ENCODE measurements around the gene EIF1. TPM values are rescaled to one million over a fixed set of nuclear protein-coding genes. Genes with fewer than 3 reads are reported as not detected.
A peak's percentile ranks its signal among the peaks of the same experiment; 100 is the strongest.

EIF1 gene
- total and polyA plus RNA-seq, 2 donors (not counting 3 experiments of a cell fraction or from before 2014, with no cell fraction given), result 168 to 814 TPM

- TF ChIP-seq JUN (IDR thresholded peaks at IDR 0.05; ENCODE audit: borderline replicate concordance, insufficient read depth, insufficient read length, low read depth) (no peak), GATA2 (IDR thresholded peaks at IDR 0.05; ENCODE audit: insufficient read depth, insufficient read length, low read depth, low read length) (no peak)
- H3K79me2 ChIP-seq (ENCODE audit: control insufficient read depth, insufficient read depth, low read length), result no peaks in the 10 kb centered on the region
- H3K9me1 ChIP-seq (replicated peaks; ENCODE audit: control insufficient read depth, extremely low read depth, insufficient read depth, low read length), result no peaks in the 10 kb centered on the region
- no peaks in the 10 kb centered on the region for H4K20me1 ChIP-seq (replicated peaks; ENCODE audit: control insufficient read depth, extremely low read depth, insufficient read depth, low read length)
- no peaks in the 10 kb centered on the region for H3K36me3 ChIP-seq (ENCODE audit: control insufficient read depth in 2 of 2, extremely low read depth in 1 of 2, insufficient read depth in 2 of 2, low read length in 2 of 2)
- H3K9ac ChIP-seq (replicated peaks; ENCODE audit: extremely low read depth, insufficient read depth, low read length), result peak overlapping the region; percentile 74
- H3K27ac ChIP-seq (ENCODE audit: insufficient read depth, low read depth, low read length), result peak overlapping the region; percentile 90
- peak overlapping the region in 2 of 3 experiments; percentile 43 to 64 for H3K4me3 ChIP-seq (replicated peaks in 1 of 3; ENCODE audit: insufficient read depth in 1 of 3, low read depth in 1 of 3, low read length in 3 of 3)
- ChIA-PET POLR2A (interaction anchor here (2.5 kb wide), 1 partner anchor 11 kb away, joined by 33 read pairs; the partner anchor contains the start of gene EIF1), CTCF (interaction anchor here (0.7 to 4.5 kb wide), 10 partner anchors 8 to 1059 kb away, joined by 3 to 28 read pairs (median 6); partner anchors contain the start of gene EIF1)
- H3K4me1 ChIP-seq (ENCODE audit: control insufficient read depth, extremely low read depth, insufficient read depth, low read length), result peaks cover 14% of the 10 kb centered on the region
- peak overlapping the region; percentile 87 for H2AFZ ChIP-seq (ENCODE audit: low read depth, low read length)
- DNase-seq (ENCODE audit: low read depth, low spot score), result peak; percentile 51
- TSS peak; percentile 99 for BruUV-seq (replicated peaks)
- peaks cover 0 to 5% of the 10 kb centered on the region in 2 experiments for H3K27me3 ChIP-seq (ENCODE audit: control insufficient read depth in 2 of 2, insufficient read depth in 2 of 2, low read length in 2 of 2)
- dilution Hi-C loops (cut with MboI; ENCODE audit: extremely low pct_ligation_motif_present, low sequenced_read_pairs) (no loop called here), intact Hi-C loops (cut with micrococcal nuclease) (no loop called here)
- H3K9me3 ChIP-seq (replicated peaks; ENCODE audit: control insufficient read depth, insufficient read depth, low read length), result no peaks in the 10 kb centered on the region
- no peak for FAIRE-seq
- peak overlapping the region; percentile 97 for H3K4me2 ChIP-seq (ENCODE audit: insufficient read depth, low read length)
These were observed 10.2 kb upstream of the EIF1 start for GRCh38 chr17:41678411-41678906.

- H3K36me3 ChIP-seq (ENCODE audit: control insufficient read depth in 2 of 2, extremely low read depth in 1 of 2, insufficient read depth in 2 of 2, low read length in 2 of 2), result no peaks in the 10 kb centered on the region
- peak overlapping the region; percentile 74 for H3K9ac ChIP-seq (replicated peaks; ENCODE audit: extremely low read depth, insufficient read depth, low read length)
- dilution Hi-C loops (cut with MboI; ENCODE audit: extremely low pct_ligation_motif_present, low sequenced_read_pairs) (no loop called here), intact Hi-C loops (cut with micrococcal nuclease) (loop anchor here (1.0 kb wide), 1 partner anchor 9 kb away; the partner anchor contains the start of gene EIF1)
- no peaks in the 10 kb centered on the region for H3K79me2 ChIP-seq (ENCODE audit: control insufficient read depth, insufficient read depth, low read length)
- no peaks in the 10 kb centered on the region for H3K9me1 ChIP-seq (replicated peaks; ENCODE audit: control insufficient read depth, extremely low read depth, insufficient read depth, low read length)
- peak overlapping the region; percentile 90 for H3K27ac ChIP-seq (ENCODE audit: insufficient read depth, low read depth, low read length)
- H3K4me1 ChIP-seq (ENCODE audit: control insufficient read depth, extremely low read depth, insufficient read depth, low read length), result peaks cover 14% of the 10 kb centered on the region
- H3K4me3 ChIP-seq (replicated peaks in 1 of 3; ENCODE audit: insufficient read depth in 1 of 3, low read depth in 1 of 3, low read length in 3 of 3), result peak overlapping the region in 2 of 3 experiments; percentile 43 to 64
- H2AFZ ChIP-seq (ENCODE audit: low read depth, low read length), result peak overlapping the region; percentile 87
- H3K4me2 ChIP-seq (ENCODE audit: insufficient read depth, low read length), result peak overlapping the region; percentile 97
- no peaks in the 10 kb centered on the region for H4K20me1 ChIP-seq (replicated peaks; ENCODE audit: control insufficient read depth, extremely low read depth, insufficient read depth, low read length)
- BruUV-seq (replicated peaks), result no TSS peak
- TF ChIP-seq GATA2 (IDR thresholded peaks at IDR 0.05; ENCODE audit: insufficient read depth, insufficient read length, low read depth, low read length) (peak; percentile 54), MAX (IDR thresholded peaks at IDR 0.05; ENCODE audit: insufficient read depth, insufficient read length) (no peak), FOS (IDR thresholded peaks at IDR 0.05; ENCODE audit: borderline replicate concordance, insufficient read depth, low read length) (peak; percentile 50), EZH2 (IDR thresholded peaks at IDR 0.05; ENCODE audit: borderline replicate concordance, low read depth, low read length, severe bottlenecking) (no peak), MYC (IDR thresholded peaks at IDR 0.05; ENCODE audit: low read depth, low read length) (no peak), JUN (IDR thresholded peaks at IDR 0.05; ENCODE audit: borderline replicate concordance, insufficient read depth, insufficient read length, low read depth) (peak; percentile 14), POLR2AphosphoS5 (IDR thresholded peaks at IDR 0.05; ENCODE audit: insufficient read depth, low read depth, low read length) (no peak)
- TF ChIP-seq, protein P1, sequence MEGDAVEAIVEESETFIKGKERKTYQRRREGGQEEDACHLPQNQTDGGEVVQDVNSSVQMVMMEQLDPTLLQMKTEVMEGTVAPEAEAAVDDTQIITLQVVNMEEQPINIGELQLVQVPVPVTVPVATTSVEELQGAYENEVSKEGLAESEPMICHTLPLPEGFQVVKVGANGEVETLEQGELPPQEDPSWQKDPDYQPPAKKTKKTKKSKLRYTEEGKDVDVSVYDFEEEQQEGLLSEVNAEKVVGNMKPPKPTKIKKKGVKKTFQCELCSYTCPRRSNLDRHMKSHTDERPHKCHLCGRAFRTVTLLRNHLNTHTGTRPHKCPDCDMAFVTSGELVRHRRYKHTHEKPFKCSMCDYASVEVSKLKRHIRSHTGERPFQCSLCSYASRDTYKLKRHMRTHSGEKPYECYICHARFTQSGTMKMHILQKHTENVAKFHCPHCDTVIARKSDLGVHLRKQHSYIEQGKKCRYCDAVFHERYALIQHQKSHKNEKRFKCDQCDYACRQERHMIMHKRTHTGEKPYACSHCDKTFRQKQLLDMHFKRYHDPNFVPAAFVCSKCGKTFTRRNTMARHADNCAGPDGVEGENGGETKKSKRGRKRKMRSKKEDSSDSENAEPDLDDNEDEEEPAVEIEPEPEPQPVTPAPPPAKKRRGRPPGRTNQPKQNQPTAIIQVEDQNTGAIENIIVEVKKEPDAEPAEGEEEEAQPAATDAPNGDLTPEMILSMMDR (IDR thresholded peaks at IDR 0.05; ENCODE audit: extremely low read depth in 1 of 2, insufficient read depth in 1 of 2, low read depth in 1 of 2, low read length in 2 of 2), result no peak
- H3K27me3 ChIP-seq (ENCODE audit: control insufficient read depth in 2 of 2, insufficient read depth in 2 of 2, low read length in 2 of 2), result peaks cover 0 to 7% of the 10 kb centered on the region in 2 experiments
- H3K9me3 ChIP-seq (replicated peaks; ENCODE audit: control insufficient read depth, insufficient read depth, low read length), result no peaks in the 10 kb centered on the region
- FAIRE-seq (peak; percentile 95), DNase-seq (ENCODE audit: low read depth, low spot score) (peak; percentile 63)
- ChIA-PET POLR2A (interaction anchor here (0.6 to 2.5 kb wide), 2 partner anchors 10 to 729 kb away, joined by 5 to 33 read pairs; partner anchors contain the start of gene EIF1), CTCF (interaction anchor here (0.7 to 4.5 kb wide), 10 partner anchors 9 to 1059 kb away, joined by 3 to 28 read pairs (median 6); partner anchors contain the start of gene EIF1)
These were observed 9.6 kb upstream of the EIF1 start for GRCh38 chr17:41678907-41679739.

Measured in endothelial cell of umbilical vein (primary cell).